Trophoblast cell (in vitro differentiated cells and primary cell): ENCODE measurements around the gene TSC2.

Experiments
- DNase-seq, 2 donors: peaks; one replicate each; pipeline ENCODE4 v3.0.0-alpha.2; 2016
- H2AFZ ChIP-seq: 2 replicates; pipeline ENCODE4 v1.6.1; 2013; ENCODE audit warnings: low read length, moderate library complexity, mild to moderate bottlenecking; ENCODE audit not compliant: insufficient read depth, poor library complexity
- H2AK5ac ChIP-seq: 2 replicates; pipeline ENCODE4 v1.6.1; 2013; ENCODE audit warnings: mild to moderate bottlenecking, low read length
- H2BK120ac ChIP-seq: 2 replicates; pipeline ENCODE4 v1.6.1; 2013; ENCODE audit warnings: low read length, mild to moderate bottlenecking, moderate library complexity; ENCODE audit not compliant: insufficient read depth, poor library complexity
- H2BK12ac ChIP-seq: 2 replicates; pipeline ENCODE4 v1.6.1; 2013; ENCODE audit warnings: mild to moderate bottlenecking, low read length, moderate library complexity
- H2BK5ac ChIP-seq: 2 replicates; pipeline ENCODE4 v1.6.1; 2013; ENCODE audit warnings: low read length, low read depth, moderate library complexity, mild to moderate bottlenecking; ENCODE audit not compliant: poor library complexity
- H3K14ac ChIP-seq: 2 replicates; pipeline ENCODE4 v1.6.1; 2013; ENCODE audit warnings: mild to moderate bottlenecking, low read length
- H3K18ac ChIP-seq: 2 replicates; pipeline ENCODE4 v1.6.1; 2013; ENCODE audit warnings: mild to moderate bottlenecking, low read length
- H3K23ac ChIP-seq: 2 replicates; pipeline ENCODE4 v1.6.1; 2013; ENCODE audit warnings: low read length
- H3K27ac ChIP-seq: 2 replicates; pipeline ENCODE4 v1.5.1; 2013; ENCODE audit warnings: low read depth, mild to moderate bottlenecking, inconsistent platforms, low read length, moderate library complexity
- H3K27me3 ChIP-seq: 2 replicates; pipeline ENCODE4 v1.6.1; 2013; ENCODE audit warnings: inconsistent platforms, mild to moderate bottlenecking, low read length, moderate library complexity; ENCODE audit not compliant: insufficient read depth
- H3K36me3 ChIP-seq, 2 experiments: 1 replicate in 1 of 2; 2 replicates in 1 of 2; pipeline ENCODE4 v1.6.1; 2013; ENCODE audit warnings: low read length in 2 of 2, mild to moderate bottlenecking in 2 of 2, moderate library complexity in 1 of 2; ENCODE audit not compliant: insufficient read depth in 2 of 2, control insufficient read depth in 1 of 2
- H3K4ac ChIP-seq: 2 replicates; pipeline ENCODE4 v1.6.1; 2013; ENCODE audit warnings: low read depth, mild to moderate bottlenecking, low read length, moderate library complexity
- H3K4me1 ChIP-seq, 2 experiments: 1 replicate in 1 of 2; 2 replicates in 1 of 2; pipeline ENCODE4 v1.6.1; 2013; ENCODE audit warnings: low read length in 2 of 2, mild to moderate bottlenecking in 2 of 2, moderate library complexity in 1 of 2; ENCODE audit not compliant: insufficient read depth in 2 of 2, control insufficient read depth in 1 of 2
- H3K4me2 ChIP-seq: 2 replicates; pipeline ENCODE4 v1.6.1; 2013; ENCODE audit warnings: inconsistent platforms, mild to moderate bottlenecking, low read length, moderate library complexity
- H3K4me3 ChIP-seq: 2 replicates; pipeline ENCODE4 v1.5.1; 2013; ENCODE audit warnings: mild to moderate bottlenecking, low read depth, low read length, inconsistent platforms
- H3K79me1 ChIP-seq: one replicate; pipeline ENCODE4 v1.6.1; 2013; ENCODE audit warnings: low read length
- H3K79me2 ChIP-seq: 2 replicates; pipeline ENCODE4 v1.6.1; 2013; ENCODE audit warnings: low read length, mild to moderate bottlenecking; ENCODE audit not compliant: control insufficient read depth, insufficient read depth, poor library complexity
- H3K9ac ChIP-seq: 2 replicates; pipeline ENCODE4 v1.6.1; 2013; ENCODE audit warnings: mild to moderate bottlenecking, low read length
- H3K9me3 ChIP-seq: 2 replicates; pipeline ENCODE4 v1.6.1; 2013; ENCODE audit warnings: low read depth, mild to moderate bottlenecking, control low read depth, inconsistent platforms, low read length; ENCODE audit not compliant: insufficient read depth
- H4K12ac ChIP-seq: 2 replicates; pipeline ENCODE4 v1.6.1; 2013; ENCODE audit warnings: low read depth, mild to moderate bottlenecking, low read length, moderate library complexity
- H4K8ac ChIP-seq: 2 replicates; pipeline ENCODE4 v1.6.1; 2013; ENCODE audit warnings: low read depth, mild to moderate bottlenecking, low read length, moderate library complexity
- H4K91ac ChIP-seq: one replicate; pipeline ENCODE4 v1.6.1; 2013; ENCODE audit warnings: low read depth, mild to moderate bottlenecking, low read length, moderate library complexity
- WGBS: extraction: QIAGEN DNeasy Blood & Tissue Kit; methylation state at CpG from one replicate; pipeline ENCODE4 v1.1.7; 2013; ENCODE audit warnings: missing lambda C conversion rate; ENCODE audit not compliant: insufficient read length, insufficient coverage; ENCODE audit errors: extremely low coverage; 5-methylcytosine and 5-hydroxymethylcytosine counted together

The TSC2 gene

DNA sequence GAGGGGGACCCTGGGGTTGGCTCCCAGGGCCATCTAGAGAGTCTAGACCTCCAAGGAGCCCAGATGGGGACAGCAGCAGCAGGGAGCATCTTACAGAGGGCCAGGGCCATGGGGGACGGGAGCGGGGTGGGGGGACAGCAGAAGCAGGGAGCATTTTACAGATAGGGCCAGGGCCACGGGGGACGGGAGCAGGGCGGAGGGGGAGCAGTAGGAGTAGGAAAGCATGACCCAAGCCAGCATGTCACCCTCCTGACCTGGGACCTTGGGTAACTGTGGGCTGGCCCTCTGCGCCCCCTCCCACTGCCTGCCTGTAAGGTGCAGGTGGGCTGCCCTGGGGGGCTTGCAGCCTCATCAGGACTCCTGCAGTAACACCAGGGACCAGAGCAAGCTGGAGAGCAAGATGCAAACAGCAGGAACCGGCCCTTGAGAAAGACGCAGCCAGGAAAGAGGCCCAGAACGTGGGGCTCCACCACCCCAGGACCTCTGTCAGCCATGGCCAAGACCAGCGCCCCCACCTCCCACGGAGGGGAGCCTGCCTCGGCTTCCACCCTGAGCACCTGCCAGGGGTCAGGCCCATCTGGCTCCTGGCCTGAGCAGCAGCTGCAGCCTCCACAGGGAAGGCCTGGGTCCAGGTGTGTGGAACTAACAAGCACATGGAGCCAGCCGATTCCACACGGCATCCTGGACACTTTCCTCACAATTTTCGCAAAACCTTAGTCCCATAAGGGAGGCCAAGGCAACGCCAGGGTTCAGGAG lies 40.5 kb upstream of the TSC2 start:
- Histone ChIP-seq H3K9me3 (peaks cover 1% of the 10 kb centered on the region), H3K14ac (no peak overlapping the region), H3K79me1 (peaks cover 7% of the 10 kb centered on the region), H3K27ac (no peak overlapping the region), H3K23ac (no peak overlapping the region), H3K36me3 (peaks cover 20 to 22% of the 10 kb centered on the region in 2 experiments), H2BK12ac (no peak overlapping the region), H2AK5ac (no peak overlapping the region), H3K18ac (no peak overlapping the region), H3K9ac (no peak overlapping the region), H3K27me3 (no peaks in the 10 kb centered on the region), H3K4ac (peak overlapping the region; percentile 41), H4K91ac (no peak overlapping the region), H3K79me2 (peaks cover 13% of the 10 kb centered on the region), H3K4me2 (no peak overlapping the region), H2BK5ac (no peak overlapping the region), H2AFZ (no peak overlapping the region), H3K4me1 (peaks cover 13 to 26% of the 10 kb centered on the region in 2 experiments), H4K8ac (no peak overlapping the region), H3K4me3 (no peak overlapping the region), H2BK120ac (no peak overlapping the region), H4K12ac (no peak overlapping the region)
- no peak for DNase-seq
- WGBS: no CpG with 5 or more reads among the region's 16 CpGs

DNA sequence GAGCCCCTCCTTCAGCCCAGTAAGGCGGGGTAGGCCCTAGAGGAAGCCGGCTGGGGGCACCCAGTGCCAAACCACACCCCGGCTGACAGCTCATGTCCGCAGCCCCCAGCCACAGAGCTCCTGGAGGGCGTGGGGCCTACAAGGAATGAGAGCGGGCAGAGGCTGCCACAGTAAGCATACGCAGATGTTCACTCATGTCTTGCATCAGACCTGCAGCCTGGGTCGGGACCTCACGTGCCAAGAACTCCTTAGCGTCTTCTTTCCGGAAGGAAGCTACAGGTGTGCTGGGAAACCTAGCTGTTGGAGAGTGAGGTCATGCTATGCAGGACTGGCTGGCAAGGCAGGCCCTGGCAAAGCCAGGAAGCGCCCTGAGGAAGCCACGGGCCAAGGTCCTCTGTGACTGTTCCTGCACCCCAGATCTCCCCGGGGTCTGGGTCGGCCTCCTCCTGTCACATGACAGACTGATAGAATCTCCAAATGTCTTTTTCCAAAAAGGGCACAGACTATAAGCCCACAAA lies 39.7 kb upstream of the TSC2 start:
- no peak overlapping the region for H2BK120ac ChIP-seq

GRCh38 chr16:2008631-2009163 lies 39.1 kb upstream of the TSC2 start:
- H3K23ac ChIP-seq: no peak overlapping the region
- peaks cover 13% of the 10 kb centered on the region for H3K79me2 ChIP-seq
- peaks cover 1% of the 10 kb centered on the region for H3K9me3 ChIP-seq
- H2AK5ac ChIP-seq: no peak overlapping the region
- H3K27ac ChIP-seq: no peak overlapping the region
- H4K91ac ChIP-seq: no peak overlapping the region
- peak overlapping the region; percentile 99 for H3K9ac ChIP-seq
- H3K4me3 ChIP-seq: peak overlapping the region; percentile 96
- no peaks in the 10 kb centered on the region for H3K27me3 ChIP-seq
- WGBS: no CpG with 5 or more reads among the region's 23 CpGs
- no peak overlapping the region for H3K18ac ChIP-seq
- no peak overlapping the region for H2AFZ ChIP-seq
- no peak overlapping the region for H2BK5ac ChIP-seq
- no peak overlapping the region for H2BK12ac ChIP-seq
- peaks cover 7 to 9% of the 10 kb centered on the region in 2 experiments for H3K36me3 ChIP-seq
- peaks cover 13 to 26% of the 10 kb centered on the region in 2 experiments for H3K4me1 ChIP-seq
- H3K4ac ChIP-seq: peak overlapping the region; percentile 56
- H2BK120ac ChIP-seq: no peak overlapping the region
- no peak overlapping the region for H3K14ac ChIP-seq
- no peak overlapping the region for H4K8ac ChIP-seq
- DNase-seq: peak in 1 of 2 donors; percentile 52
- peaks cover 7% of the 10 kb centered on the region for H3K79me1 ChIP-seq
- peak overlapping the region; percentile 85 for H3K4me2 ChIP-seq
- no peak overlapping the region for H4K12ac ChIP-seq

More for the DNA sequence above, 39.7 kb upstream of the TSC2 start:
- H4K91ac ChIP-seq: no peak overlapping the region
- no peak overlapping the region for H3K23ac ChIP-seq
- H3K18ac ChIP-seq: no peak overlapping the region
- no peak overlapping the region for H2AFZ ChIP-seq
- H3K9ac ChIP-seq: no peak overlapping the region
- peaks cover 1% of the 10 kb centered on the region for H3K9me3 ChIP-seq
- H3K4ac ChIP-seq: peak overlapping the region; percentile 32
- no CpG with 5 or more reads among the region's 15 CpGs for WGBS
- H3K27me3 ChIP-seq: no peaks in the 10 kb centered on the region
- H3K4me3 ChIP-seq: no peak overlapping the region
- H4K8ac ChIP-seq: no peak overlapping the region
- no peak overlapping the region for H2BK12ac ChIP-seq
- peaks cover 13% of the 10 kb centered on the region for H3K79me2 ChIP-seq
- H2BK5ac ChIP-seq: no peak overlapping the region
- no peak overlapping the region for H3K27ac ChIP-seq
- peak; percentile 85 to 91 for DNase-seq
- peaks cover 7% of the 10 kb centered on the region for H3K79me1 ChIP-seq
- H3K36me3 ChIP-seq: peaks cover 12 to 14% of the 10 kb centered on the region in 2 experiments
- H3K4me2 ChIP-seq: peak overlapping the region; percentile 85
- H2AK5ac ChIP-seq: no peak overlapping the region
- H3K14ac ChIP-seq: no peak overlapping the region
- H4K12ac ChIP-seq: no peak overlapping the region
- peaks cover 13 to 26% of the 10 kb centered on the region in 2 experiments for H3K4me1 ChIP-seq

- peaks cover 9 to 23% of the 10 kb centered on the region in 2 experiments for H3K4me1 ChIP-seq
- peak overlapping the region; percentile 52 for H2BK120ac ChIP-seq
- H3K9ac ChIP-seq: peak overlapping the region; percentile 99
- peak overlapping the region; percentile 50 for H2AFZ ChIP-seq
- H3K79me2 ChIP-seq: peaks cover 13% of the 10 kb centered on the region
- peak overlapping the region; percentile 81 for H3K18ac ChIP-seq
- peaks cover 7 to 9% of the 10 kb centered on the region in 2 experiments for H3K36me3 ChIP-seq
- peak overlapping the region; percentile 68 for H3K4ac ChIP-seq
- H3K14ac ChIP-seq: peak overlapping the region; percentile 88
- no peak overlapping the region for H2BK12ac ChIP-seq
- WGBS: no CpG with 5 or more reads among the region's 55 CpGs
- peaks cover 7% of the 10 kb centered on the region for H3K79me1 ChIP-seq
- H2BK5ac ChIP-seq: peak overlapping the region; percentile 26
- H3K4me3 ChIP-seq: peak overlapping the region; percentile 96
- H3K9me3 ChIP-seq: peaks cover 1% of the 10 kb centered on the region
- H3K23ac ChIP-seq: no peak overlapping the region
- no peaks in the 10 kb centered on the region for H3K27me3 ChIP-seq
- H2AK5ac ChIP-seq: peak overlapping the region; percentile 32
- H4K91ac ChIP-seq: peak overlapping the region; percentile 81
- DNase-seq: peak in 1 of 2 donors; percentile 43
- H4K8ac ChIP-seq: peak overlapping the region; percentile 77
- peak overlapping the region; percentile 85 for H3K4me2 ChIP-seq
- H3K27ac ChIP-seq: peak overlapping the region; percentile 22
- H4K12ac ChIP-seq: peak overlapping the region; percentile 73
Observed at GRCh38 chr16:2009164-2009711, 38.5 kb upstream of the TSC2 start.
